ENCODE data around the gene DCD. TPM values are rescaled to one million over a fixed set of nuclear protein-coding genes. Genes with fewer than 3 reads are reported as not detected.

DCD gene
- total RNA-seq, result not detected in 2 replicates
- long read RNA-seq, result 0 reads

- no peak for DNase-seq (ENCODE audit: extremely low spot score, unreplicated experiment)
- Mint-ChIP-seq H3K27me3 (ENCODE audit: unreplicated experiment) (peaks cover 2% of the 10 kb centered on the region), H3K4me3 (ENCODE audit: unreplicated experiment) (no peak within 1 kb of the TSS), H3K9me3 (ENCODE audit: unreplicated experiment) (no peaks in the 10 kb centered on the region), H3K4me1 (ENCODE audit: unreplicated experiment) (no peaks in the 10 kb centered on the region), H3K27ac (ENCODE audit: unreplicated experiment) (no peak within 1 kb of the TSS), H3K36me3 (ENCODE audit: unreplicated experiment) (no peaks in the 10 kb centered on the region)
- TF ChIP-seq CTCF (IDR thresholded peaks at IDR 0.05), result no peak
Measured at GRCh38 chr12:54648265-54648664, at the start of gene DCD. Gene DCD, minus strand, starts transcription at chr12:54648365. Its CDS starts 62 bp downstream, at chr12:54648303.

DNA sequence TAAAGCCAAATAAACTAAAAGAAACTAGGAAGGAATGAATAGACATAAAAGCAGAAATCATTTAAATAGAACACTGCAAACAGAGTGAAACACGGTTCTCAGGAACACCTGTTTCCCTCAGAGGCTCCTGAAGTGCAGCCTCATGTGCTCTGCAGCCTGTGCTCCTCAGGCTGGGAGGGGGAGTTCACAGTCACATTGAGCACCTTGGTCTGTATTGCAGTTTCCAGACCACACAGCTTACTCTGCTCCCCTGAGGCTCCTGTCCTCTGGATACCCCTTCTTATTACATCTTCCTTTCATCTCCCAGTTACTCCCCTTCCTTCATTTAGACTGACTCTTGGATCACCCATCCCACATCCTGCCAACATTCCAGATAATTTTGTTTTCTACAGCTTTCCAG lies 49.7 kb upstream of the DCD start:
- TF ChIP-seq CTCF (IDR thresholded peaks at IDR 0.05), result no peak
- Mint-ChIP-seq H3K9me3 (ENCODE audit: unreplicated experiment) (no peaks in the 10 kb centered on the region), H3K27ac (ENCODE audit: unreplicated experiment) (no peak overlapping the region), H3K4me3 (ENCODE audit: unreplicated experiment) (no peak overlapping the region), H3K27me3 (ENCODE audit: unreplicated experiment) (peaks cover 25% of the 10 kb centered on the region), H3K4me1 (ENCODE audit: unreplicated experiment) (no peaks in the 10 kb centered on the region), H3K36me3 (ENCODE audit: unreplicated experiment) (no peaks in the 10 kb centered on the region)
- no peak for DNase-seq (ENCODE audit: extremely low spot score, unreplicated experiment)

DNA sequence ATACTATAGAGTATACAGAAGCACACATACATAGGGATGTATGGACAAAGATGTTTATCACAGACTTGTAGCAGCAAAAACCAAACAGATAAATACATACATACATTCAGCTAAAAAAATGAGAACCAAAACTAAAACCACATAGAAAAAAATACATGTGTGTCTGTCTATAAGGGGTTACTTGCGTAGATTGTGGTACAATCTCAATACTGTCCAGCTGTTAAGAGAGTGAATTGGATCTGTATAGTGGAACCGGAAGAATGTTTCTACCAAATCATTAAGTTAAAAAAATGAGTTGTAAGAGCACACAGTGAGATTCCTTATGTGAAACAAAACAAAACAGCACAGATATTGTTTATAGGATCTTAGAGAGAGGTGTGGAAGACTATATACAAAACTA lies 44.2 kb upstream of the DCD start:
- Mint-ChIP-seq H3K4me1 (ENCODE audit: unreplicated experiment) (no peaks in the 10 kb centered on the region), H3K36me3 (ENCODE audit: unreplicated experiment) (no peaks in the 10 kb centered on the region), H3K9me3 (ENCODE audit: unreplicated experiment) (no peaks in the 10 kb centered on the region), H3K4me3 (ENCODE audit: unreplicated experiment) (no peak overlapping the region), H3K27ac (ENCODE audit: unreplicated experiment) (no peak overlapping the region), H3K27me3 (ENCODE audit: unreplicated experiment) (peaks cover 11% of the 10 kb centered on the region)
- no peak for TF ChIP-seq CTCF (IDR thresholded peaks at IDR 0.05)
- no peak for DNase-seq (ENCODE audit: extremely low spot score, unreplicated experiment)

- Mint-ChIP-seq H3K9me3 (ENCODE audit: unreplicated experiment) (no peaks in the 10 kb centered on the region), H3K4me1 (ENCODE audit: unreplicated experiment) (no peaks in the 10 kb centered on the region), H3K27ac (ENCODE audit: unreplicated experiment) (no peak overlapping the region), H3K36me3 (ENCODE audit: unreplicated experiment) (no peaks in the 10 kb centered on the region), H3K27me3 (ENCODE audit: unreplicated experiment) (no peaks in the 10 kb centered on the region), H3K4me3 (ENCODE audit: unreplicated experiment) (no peak overlapping the region)
- no peak for TF ChIP-seq CTCF (IDR thresholded peaks at IDR 0.05)
- DNase-seq (ENCODE audit: extremely low spot score, unreplicated experiment), result no peak
Measured at GRCh38 chr12:54689984-54690383, 41.8 kb upstream of the DCD start.

DNA sequence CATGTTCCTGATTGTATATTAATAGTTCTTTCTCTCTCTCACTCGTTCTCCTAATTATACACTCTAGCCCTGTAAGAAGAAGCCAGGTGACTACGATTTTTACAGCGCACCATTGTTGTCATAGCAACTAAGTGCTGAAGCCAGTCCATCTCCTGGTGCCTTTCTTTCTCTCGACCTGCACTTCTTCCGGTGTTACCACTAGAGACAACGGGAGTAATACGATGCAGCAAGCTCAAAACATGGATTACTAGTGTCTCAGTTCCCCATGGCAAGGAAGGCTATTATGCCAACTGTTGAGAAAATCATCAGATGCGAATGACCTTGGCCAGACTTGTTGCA lies 40.8 kb upstream of the DCD start:
- H3K4me1 Mint-ChIP-seq (ENCODE audit: unreplicated experiment), result no peaks in the 10 kb centered on the region
- H3K36me3 Mint-ChIP-seq (ENCODE audit: unreplicated experiment), result no peaks in the 10 kb centered on the region
- no peak overlapping the region for H3K27ac Mint-ChIP-seq (ENCODE audit: unreplicated experiment)
- no peaks in the 10 kb centered on the region for H3K9me3 Mint-ChIP-seq (ENCODE audit: unreplicated experiment)
- no peak for DNase-seq (ENCODE audit: extremely low spot score, unreplicated experiment)
- H3K27me3 Mint-ChIP-seq (ENCODE audit: unreplicated experiment), result no peaks in the 10 kb centered on the region
- no peak for TF ChIP-seq CTCF (IDR thresholded peaks at IDR 0.05)
- no peak overlapping the region for H3K4me3 Mint-ChIP-seq (ENCODE audit: unreplicated experiment)
